ENCODE results near the gene SMARCB1.

- TF ChIP-seq CTCF (IDR thresholded peaks at IDR 0.05): no peak
- TF ChIP-seq POLR2A (IDR thresholded peaks at IDR 0.05): no peak
- no peak for TF ChIP-seq POLR2AphosphoS5 (IDR thresholded peaks at IDR 0.05; ENCODE audit: insufficient read depth in 1 of 2, low read depth in 1 of 2)
Observed at GRCh38 chr22:23884140-23884539, 97.4 kb downstream of the SMARCB1 start.
